ENCODE results near the gene WDR41.
"Not testable (repeated sequence)": the region's sequence is repeated elsewhere in the genome, so short reads cannot be mapped to it uniquely, and the experiment has no call there.

Gene WDR41

DNA sequence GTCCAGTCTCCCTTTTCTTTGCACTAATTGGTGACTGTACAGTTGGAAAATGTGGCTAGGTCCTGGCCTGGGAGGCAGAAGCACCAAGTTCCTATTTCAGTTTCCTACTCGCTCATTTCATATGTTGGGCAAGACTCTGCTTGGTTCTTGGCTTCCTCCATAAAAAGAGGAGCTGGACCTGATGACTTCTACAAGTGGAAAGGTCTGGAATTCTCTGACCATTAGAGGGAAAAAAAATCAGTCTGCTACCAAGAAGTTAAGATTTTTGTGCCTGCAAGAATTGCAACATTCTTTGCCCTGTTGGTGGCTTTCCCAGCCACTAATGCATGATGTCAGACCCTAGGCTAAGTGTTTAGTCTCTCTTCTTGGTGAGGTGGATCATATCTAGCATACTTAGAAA is 91.5 kb downstream of the WDR41 start:
- no peak for DNase-seq

DNA sequence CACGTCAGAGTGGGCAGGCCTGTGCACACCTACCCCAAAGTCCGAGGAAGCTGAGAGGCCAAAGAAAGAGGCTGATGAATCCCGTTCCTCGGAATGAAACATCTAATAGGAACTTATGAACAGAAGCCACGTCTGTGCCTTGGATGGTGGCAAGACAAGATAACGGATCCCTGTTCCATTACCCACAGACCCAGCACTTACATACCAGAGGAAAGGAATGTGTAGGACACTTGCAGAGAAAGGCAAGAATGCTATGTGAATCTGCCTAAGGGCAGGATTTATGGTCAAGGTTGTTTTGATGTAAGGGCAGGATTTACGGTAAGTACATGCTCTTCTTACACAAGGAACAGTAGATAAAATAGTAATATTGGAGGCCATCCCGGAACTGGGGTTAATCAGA is 93.2 kb downstream of the WDR41 start:
- DNase-seq, result no peak

GRCh38 chr5:77398458-77398857 is 93.7 kb downstream of the WDR41 start:
- no peak for DNase-seq

DNA sequence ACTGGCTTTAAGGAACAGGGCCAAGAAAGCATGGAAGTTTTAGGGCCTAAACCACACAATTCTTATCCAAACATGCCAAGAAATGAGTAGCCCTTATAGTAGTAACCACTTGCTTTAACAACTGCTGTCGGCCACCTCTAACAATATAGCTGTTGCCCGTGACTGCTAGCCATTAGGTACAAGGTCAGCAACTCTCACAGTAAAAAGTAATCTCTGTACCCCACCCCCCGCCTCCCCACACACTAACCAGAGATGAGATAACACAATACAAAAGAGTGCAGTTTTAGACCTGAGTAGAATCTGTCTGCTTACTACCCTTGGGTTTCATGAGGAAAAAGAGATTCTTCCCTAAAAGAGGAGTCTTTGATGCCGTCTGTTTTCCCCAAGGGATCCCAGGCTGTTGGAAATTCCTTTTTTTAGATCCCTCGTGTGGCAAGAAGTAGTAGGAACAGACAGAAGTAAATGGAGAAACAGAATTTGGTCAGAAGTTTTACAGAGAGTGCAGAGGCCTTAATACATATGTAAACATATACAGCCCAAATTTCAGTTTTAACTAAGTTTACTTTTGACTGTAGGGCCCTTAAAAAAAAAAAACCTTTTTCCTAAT is 94.3 kb downstream of the WDR41 start:
- no peak for DNase-seq

DNA sequence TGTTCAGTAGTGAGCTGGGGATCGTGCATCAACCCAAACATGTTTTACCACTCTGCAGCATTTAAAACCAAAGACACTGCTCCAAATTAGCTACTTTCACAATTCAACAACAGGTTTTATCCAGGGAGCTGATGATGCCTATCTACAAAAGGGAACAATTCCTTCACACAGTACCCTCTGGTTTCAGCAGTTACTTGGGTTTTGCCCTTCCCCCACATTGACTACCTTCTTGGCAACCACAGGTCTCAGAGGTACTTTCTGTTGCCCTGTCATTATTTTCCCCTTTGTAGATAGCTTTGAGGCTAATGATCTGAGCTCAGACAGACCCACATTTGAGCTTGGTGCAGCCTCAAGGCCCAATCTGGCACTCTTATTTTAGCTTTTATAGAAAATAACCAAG is 96.1 kb downstream of the WDR41 start:
- DNase-seq, result no peak

- no peak for DNase-seq
These were observed 97.9 kb downstream of the WDR41 start for GRCh38 chr5:77394064-77394715.

- DNase-seq, result no peak
These were observed 100.8 kb downstream of the WDR41 start for GRCh38 chr5:77391240-77391765.

GRCh38 chr5:77390795-77391194 is 101.3 kb downstream of the WDR41 start:
- DNase-seq, result no peak

GRCh38 chr5:77390221-77390620 is 101.9 kb downstream of the WDR41 start:
- DNase-seq, result no peak

GRCh38 chr5:77389746-77390145 is 102.4 kb downstream of the WDR41 start:
- no peak for DNase-seq

DNA sequence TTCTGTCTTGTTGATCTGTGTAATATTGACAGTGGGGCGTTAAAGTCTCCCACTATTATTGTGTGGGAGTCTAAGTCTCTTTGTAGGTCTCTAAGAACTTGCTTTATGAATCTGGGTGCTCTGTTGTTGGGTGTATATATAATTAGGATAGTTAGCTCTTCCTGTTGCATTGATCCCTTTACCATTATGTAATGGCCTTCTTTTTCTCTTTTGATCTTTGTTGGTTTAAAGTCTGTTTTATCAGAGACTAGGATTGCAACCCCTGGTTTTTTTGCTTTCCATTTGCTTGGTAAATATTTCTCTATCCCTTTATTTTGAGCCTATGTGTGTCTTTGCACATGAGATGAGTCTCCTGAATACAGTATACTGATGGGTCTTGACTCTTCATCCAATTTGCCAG is 105.8 kb downstream of the WDR41 start:
- DNase-seq, result not testable (repeated sequence)

DNA sequence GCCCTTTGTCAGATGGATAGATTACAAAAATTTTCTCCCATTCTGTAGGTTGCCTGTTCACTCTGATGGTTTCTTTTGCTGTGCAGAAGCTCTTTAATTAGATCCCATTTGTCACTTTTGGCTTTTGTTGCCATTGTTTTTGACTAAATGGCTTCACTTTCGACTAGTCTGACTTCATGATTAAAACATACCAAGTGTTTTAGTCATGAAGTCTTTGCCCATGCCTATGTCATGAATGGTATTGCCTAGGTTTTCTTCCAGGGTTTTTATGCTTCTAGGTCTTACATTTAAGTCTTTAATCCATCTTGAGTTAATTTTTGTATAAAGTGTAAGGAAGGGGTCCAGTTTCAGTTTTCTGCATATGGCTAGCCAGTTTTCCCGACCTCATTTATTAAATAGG is 108.8 kb downstream of the WDR41 start:
- DNase-seq, result not testable (repeated sequence)

All from NCI-H1694 (cell line).